NCI-H82 (cell line): ENCODE measurements around the gene R3HDM2.

Experiments used
- DNase-seq: peaks from one replicate; lab custom pipeline; 2025; lab: John Stamatoyannopoulos, UW

R3HDM2 gene

GRCh38 chr12:57430931-57431566, at the start of gene R3HDM2:
Gene R3HDM2 (minus strand): TSS chr12:57431043. CDS start chr12:57310428, 120,615 bp downstream.
- DNase-seq = peak; percentile 98

DNA sequence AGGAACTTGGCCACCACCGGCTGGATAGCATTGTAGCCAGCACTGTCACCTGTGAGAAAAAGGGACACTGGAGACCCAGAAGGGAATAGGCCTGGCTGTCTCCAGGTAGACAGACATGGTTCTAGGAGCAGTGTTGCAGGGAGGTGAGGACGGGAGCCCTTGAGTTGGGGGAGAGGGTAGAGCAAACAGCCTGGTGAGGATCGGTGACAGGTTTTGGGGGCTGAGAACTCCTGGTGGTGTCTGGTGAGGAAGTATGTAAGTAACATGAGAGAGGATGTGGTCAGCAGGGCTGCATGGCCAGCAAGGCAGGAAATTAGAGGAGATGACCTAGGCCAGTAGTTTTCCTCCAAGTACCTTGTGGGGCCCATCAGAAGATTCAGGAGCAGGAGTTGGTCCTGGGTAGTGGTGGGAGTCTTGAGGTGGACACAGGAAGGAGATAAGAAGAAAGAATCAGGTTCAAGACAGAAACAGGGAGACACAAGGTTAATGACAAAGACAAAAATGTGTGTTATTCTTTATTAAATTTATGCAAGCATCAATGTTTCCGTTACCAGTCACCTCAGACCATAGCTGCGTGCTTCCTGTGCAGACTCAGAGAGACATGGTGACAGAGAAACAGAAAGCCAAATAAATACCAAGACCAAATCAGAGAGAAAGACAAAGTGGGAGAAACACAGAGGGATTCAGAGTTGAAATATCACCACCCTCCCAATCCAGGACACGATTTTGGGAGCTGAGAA, 48.7 kb upstream of the R3HDM2 start, which contains the start of gene ARHGAP9:
Gene ARHGAP9 (minus strand): TSS at position 491 of the 740 bp plus-strand sequence. CDS start 460 bp downstream, at position 31.
- no peak for DNase-seq

GRCh38 chr12:57479043-57479375, 48.2 kb upstream of the R3HDM2 start:
- no peak for DNase-seq

DNA sequence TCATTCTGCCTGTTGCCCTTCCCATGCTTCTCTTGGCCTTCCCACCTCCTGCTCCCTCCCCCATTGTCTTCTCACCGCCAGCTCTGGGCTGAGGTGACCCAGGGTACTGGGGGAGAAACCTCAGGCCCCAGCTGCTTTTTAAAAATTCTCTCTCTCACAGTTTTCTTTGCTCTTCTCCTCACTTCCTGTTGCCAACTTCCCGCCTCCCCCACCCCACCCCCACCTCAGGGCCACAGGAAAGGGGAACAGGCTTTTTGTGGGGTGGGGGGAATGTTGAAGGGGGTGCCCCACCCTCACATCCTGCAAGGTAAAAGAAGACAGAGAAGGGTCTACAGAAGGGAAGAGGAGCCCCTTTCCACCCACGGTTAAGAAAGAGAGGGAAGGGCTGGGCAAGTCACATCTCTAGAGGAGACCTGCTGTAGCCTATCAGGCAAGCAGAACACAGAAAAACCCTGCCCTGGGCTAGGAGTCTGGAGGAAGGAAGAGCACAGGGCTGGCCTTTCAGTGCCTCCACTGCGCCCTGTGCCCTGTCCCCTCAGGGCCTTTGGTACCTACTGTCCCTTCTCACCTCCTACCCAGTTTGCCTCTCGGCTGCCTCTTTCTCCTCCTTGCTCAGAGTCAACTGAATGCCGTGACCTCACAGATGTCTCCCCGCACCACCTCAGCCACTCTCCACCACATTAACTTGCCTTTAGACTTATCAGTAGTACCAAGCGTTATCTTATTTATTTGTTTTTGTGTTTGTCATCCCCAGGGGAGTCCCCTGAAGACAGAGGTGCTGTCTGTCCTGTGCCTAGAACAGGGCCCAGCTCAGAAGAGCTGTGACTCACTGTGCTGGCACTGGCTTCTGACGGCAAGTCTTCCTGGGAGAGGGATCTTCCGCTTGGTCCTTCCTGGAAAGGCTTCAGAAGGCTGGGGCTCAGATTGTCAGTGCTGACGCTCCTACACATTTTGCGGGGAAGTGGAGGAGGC, 47.2 kb upstream of the R3HDM2 start:
- DNase-seq = no peak

DNA sequence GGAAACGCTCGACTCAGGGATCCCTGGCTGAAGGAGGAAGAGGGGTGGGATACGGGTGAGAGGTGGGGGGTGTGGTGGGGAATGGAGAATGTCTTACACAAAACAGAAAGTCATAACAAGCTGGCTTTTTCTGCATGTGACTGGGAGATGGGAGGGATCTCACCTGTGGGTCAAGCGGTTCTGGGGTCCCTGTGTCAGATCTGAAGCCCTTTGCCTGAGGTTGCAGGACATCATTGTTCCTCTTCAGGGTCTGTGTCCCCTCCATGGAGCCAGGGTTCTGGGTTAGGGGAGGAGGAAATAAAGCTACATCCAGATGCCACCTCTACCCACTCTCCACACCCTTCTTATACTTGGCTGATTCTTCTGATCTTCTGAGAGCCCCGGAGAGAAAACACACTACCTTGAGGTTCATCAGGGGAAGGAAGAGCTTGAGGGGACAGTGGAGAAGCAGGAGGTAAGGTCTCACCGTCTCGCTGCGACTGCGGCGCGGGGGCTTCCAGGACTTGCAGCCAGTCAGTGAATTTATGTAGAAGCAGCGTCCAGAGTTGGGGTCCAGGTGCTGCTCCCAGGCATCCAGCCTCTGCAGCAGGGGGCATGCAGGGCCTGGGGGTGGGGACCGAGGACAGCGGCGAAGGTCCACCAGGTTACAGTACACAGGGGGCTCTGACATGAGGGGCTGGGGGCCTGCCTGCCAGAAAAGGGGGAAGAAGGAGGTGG, 46.3 kb upstream of the R3HDM2 start:
- DNase-seq = no peak

DNA sequence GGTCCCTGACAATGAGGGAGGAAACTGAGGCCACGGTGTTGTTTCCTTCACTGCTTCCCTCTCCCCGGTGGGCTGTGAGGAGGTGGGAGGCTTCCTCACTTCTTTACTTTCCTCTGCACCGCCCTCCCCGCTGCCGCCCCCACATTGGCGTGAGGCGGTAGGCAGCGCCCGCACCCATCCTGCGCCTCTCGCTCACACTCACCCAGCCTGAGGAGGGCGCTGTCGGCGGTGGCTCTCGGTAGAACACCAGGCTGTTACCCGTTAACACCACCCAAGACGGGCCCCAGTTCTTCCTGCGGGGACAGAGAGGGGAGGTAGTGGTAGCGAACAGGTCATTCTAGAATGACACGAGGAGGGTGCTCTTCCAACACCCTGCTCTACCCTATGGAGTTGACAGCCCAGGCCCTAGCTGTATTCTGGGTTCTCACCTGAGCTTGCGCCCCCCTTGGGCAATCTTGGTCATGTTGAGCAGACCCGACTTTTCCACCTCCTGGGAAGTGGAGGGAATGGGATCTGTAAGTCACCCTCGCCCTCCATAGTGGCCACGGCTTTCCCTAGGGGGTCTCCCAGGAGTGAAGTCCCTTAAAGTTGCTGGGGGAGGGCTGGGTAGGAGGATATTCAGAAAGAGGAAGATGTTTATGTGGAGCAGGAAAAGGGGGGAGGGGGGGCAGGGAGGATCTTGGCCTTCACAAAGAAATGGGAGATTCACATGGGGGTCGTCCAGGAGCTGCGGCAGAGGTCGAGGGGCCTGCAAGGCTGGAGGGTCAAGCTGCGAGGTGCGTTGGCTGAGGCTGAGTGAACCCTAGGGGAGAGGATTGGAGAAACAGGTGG, 45.5 kb upstream of the R3HDM2 start:
- no peak for DNase-seq

GRCh38 chr12:57475271-57476161, 44.7 kb upstream of the R3HDM2 start:
- no peak for DNase-seq

DNA sequence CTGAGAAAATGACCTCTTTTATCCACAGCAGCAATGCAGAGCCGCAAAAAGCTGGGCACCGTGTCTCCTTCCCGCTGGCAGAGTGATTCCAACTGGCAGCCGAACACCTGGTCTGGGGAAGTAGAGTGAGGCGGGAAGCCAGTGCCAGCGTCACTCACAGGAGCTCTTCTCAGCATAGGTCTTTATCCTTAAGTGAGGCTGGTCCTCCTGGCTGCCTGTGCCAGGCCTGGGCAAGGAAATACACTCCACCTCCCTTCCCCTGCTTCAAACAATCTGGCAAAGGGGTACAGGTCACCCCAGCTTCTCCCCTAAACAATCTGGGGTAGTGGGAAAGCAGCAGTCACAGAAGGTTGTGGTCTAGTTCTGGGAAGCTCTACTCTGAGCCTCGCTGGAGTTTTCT, 44.0 kb upstream of the R3HDM2 start:
- DNase-seq = no peak

- DNase-seq = no peak
These were observed 43.6 kb upstream of the R3HDM2 start for GRCh38 chr12:57474430-57474829.

DNA sequence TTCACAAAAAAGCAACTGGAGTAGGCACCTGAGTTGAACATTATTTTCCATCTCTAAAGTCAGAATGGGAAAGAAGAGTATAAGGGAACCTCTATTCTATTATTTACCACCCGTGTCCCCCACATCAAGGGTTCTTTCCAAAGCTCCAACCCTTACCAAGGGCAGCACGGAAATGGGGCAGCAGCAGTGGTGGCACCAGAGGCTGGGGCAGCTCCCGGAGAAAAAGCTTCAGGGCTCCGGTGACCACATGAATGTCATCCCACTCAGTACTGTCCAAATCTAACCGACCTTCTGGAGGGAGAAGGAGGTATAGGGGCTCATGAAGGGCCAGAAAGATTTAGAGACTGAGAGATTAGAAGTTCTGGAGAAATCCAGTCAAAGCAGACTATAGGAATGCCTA, 43.0 kb upstream of the R3HDM2 start:
- DNase-seq = no peak

DNA sequence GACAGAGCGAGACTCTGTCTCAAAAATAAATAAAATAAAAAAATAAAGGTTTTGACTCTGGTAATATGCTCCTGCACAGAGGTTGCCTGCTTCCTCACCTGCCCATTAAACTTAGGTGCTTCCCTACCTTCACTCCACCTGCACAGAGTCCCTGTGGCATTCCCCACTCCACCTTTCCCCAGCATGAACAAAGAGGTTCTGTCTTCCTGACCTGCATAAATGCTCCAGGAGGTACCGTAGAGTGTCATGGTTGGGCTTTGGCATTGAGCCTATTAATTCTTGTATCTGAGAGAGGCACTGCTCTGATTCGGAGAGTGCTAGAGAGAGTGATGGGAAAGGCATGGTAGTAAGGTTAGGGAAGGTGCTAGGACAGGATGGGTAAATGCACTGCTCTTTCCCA, 42.5 kb upstream of the R3HDM2 start:
- DNase-seq = no peak

DNA sequence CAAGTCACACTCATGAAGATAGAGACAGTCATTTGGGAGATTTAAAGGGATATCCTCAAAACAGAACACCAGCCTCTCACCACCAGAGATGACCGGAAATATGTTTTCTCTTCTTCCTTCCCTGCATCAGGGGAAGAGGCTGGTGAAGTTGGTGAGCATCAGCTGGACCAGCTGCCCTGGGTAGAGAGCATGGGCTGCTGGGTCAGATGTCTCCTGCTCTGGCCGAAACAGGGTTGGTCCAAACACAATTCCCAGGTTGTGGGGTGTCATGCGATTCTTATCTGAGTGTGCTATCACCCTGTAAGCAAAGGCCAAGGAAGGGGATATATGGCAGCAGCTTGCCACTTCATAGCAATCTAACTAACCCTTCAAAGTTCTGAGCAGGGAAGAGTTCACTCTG, 41.5 kb upstream of the R3HDM2 start:
- DNase-seq = no peak

- DNase-seq = no peak
These were observed 40.8 kb upstream of the R3HDM2 start for GRCh38 chr12:57471661-57472060.

DNA sequence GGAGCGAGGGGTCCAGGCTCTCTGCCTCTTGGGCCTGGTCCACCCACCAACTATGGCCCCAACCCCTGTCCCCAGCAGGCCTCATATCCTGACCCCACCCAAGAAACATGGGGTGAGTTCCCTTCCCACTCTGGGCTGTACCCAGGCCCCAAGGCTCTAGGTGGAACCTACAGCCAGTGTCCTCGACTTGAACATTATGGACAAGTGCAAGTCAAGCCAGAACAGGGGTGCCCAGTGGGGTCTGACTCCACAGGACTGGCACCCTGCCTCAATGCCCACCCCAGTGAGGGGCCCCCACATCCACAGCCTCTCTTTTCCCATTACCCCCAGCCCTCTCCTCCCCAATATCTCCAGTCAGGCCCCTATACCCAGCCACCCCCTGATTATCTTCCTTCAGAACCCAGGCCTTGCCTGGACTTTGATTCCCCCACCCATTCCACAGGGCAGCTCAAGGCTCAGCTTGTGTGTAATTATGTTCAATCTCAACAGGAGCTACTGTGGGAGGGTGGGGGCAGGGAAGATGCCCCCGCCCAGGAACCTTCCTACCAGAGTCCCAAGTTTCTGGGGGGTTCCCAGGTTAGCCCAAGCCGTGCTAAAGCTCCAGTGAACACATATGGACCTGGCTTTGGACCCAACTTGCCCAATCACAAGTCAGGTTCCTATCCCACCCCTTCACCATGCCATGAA, 40.3 kb upstream of the R3HDM2 start:
- no peak for DNase-seq

DNA sequence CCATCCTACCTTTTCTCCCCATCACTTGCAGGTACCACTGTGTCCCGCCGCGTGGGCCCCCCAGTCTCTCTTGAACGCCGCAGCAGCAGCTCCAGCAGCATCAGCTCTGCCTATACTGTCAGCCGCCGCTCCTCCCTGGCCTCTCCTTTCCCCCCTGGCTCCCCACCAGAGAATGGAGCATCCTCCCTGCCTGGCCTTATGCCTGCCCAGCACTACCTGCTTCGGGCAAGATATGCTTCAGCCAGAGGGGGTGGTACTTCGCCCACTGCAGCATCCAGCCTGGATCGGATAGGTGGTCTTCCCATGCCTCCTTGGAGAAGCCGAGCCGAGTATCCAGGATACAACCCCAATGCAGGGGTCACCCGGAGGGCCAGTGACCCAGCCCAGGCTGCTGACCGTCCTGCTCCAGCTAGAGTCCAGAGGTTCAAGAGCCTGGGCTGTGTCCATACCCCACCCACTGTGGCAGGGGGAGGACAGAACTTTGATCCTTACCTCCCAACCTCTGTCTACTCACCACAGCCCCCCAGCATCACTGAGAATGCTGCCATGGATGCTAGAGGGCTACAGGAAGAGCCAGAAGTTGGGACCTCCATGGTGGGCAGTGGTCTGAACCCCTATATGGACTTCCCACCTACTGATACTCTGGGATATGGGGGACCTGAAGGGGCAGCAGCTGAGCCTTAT, 39.6 kb upstream of the R3HDM2 start:
- no peak for DNase-seq

- DNase-seq = no peak
These were observed 38.7 kb upstream of the R3HDM2 start for GRCh38 chr12:57469296-57470164.

DNA sequence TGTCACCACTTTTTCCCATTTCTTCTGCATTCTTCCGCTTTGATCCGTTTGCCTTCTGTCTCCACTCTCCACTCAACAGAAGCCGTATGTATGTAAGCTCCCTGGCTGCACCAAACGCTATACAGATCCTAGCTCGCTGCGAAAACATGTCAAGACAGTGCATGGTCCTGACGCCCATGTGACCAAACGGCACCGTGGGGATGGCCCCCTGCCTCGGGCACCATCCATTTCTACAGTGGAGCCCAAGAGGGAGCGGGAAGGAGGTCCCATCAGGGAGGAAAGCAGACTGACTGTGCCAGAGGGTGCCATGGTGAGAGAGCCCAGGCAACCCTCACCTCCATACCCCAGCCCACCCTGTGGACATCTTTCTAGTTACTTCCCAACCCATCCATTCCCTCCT, 37.1 kb upstream of the R3HDM2 start:
- DNase-seq = no peak
